GM12892 (cell line): ENCODE measurements around the gene REEP1.

Source experiments
- POLR2A ChIP-seq: IDR thresholded peaks from 2 replicates; pipeline ENCODE4 v1.6.1; 2011; ENCODE audit warnings: low read depth, low read length, control low read depth
- POLR2AphosphoS5 ChIP-seq: IDR thresholded peaks from 2 replicates; pipeline ENCODE4 v1.6.1; 2011; ENCODE audit warnings: low read depth, low read length, control low read depth
- TAF1 ChIP-seq: IDR thresholded peaks from 2 replicates; pipeline ENCODE4 v1.6.1; 2011; ENCODE audit warnings: low read depth, mild to moderate bottlenecking, control low read depth, low read length, borderline replicate concordance

GRCh38 chr2:86333378-86333777, 4.0 kb downstream of the REEP1 start:
- TF ChIP-seq POLR2A (no peak), TAF1 (no peak), POLR2AphosphoS5 (no peak)
